GM19025 (cell line): ENCODE measurements around the gene FOXA2.
"Not testable (repeated sequence)": the region's sequence is repeated elsewhere in the genome, so short reads cannot be mapped to it uniquely, and the experiment has no call there.

Source experiments
- ATAC-seq: cut with Tn5 transposase; IDR thresholded peaks from one replicate; pipeline ENCODE4 v1.9.1; 2021; ENCODE audit warnings: mild to moderate bottlenecking, low read depth, moderate library complexity; ENCODE audit not compliant: unreplicated experiment

Gene FOXA2

DNA sequence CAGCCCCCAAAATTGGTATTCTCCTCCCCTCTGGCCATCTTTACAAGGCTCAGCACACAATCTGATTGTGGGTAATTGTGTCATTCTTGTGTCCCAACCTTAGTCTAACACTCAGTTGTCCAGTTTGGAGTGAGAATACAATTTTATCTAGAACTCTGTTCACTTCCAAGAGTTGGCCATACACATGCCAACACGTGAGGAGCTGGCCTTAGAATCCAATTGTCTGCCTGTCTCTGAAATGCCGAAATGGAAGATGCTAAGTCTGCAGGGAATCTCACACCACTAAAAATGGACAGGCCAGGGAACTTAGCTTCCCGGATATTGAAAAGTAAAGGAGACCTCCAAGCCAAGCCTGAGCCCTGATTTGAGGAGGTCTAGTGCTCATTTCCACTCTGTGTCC is 12.3 kb downstream of the FOXA2 start:
- no peak for ATAC-seq

GRCh38 chr20:22569353-22569752 is 15.0 kb downstream of the FOXA2 start:
- ATAC-seq: no peak

GRCh38 chr20:22568872-22569344 is 15.5 kb downstream of the FOXA2 start:
- no peak for ATAC-seq

GRCh38 chr20:22567944-22568871 is 16.2 kb downstream of the FOXA2 start:
- ATAC-seq: no peak

DNA sequence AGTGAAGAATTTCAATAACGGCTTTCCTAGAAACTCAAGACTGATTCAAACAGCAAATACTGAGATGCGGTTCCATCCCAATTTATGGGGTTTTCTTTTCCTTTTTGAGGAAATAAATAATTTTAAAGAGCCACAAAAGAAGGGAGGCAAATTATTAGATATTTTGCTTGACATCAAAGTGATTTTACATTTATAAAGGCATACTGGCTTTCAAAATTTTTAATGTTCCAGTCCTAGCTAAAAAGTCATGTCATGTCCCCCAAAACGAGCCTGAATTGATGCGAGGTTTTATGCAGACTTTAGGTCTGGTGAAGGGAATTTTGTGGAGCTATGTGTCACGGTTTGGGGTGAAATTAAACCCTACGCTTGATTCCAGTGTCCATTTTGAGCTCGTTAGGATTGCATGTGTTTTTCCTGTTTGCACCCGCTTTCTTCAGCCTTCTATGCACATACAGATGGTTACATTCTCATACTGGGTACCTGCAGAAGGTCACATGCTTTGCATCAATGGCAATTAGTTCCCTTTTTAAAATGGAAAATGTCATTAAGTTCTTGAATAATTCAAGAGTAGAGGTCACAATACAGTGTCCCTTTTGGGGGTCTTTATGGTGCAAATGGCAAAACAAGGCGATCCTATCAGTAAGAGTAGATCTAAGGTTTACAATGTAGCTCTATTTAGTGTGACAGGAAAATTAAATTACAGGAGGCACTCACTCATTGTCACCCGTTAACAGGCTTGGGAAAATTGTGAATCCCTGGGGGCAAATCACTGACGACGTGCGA is 17.3 kb downstream of the FOXA2 start:
- ATAC-seq: no peak

- ATAC-seq: no peak
Measured at GRCh38 chr20:22563062-22563965, 21.1 kb downstream of the FOXA2 start.

DNA sequence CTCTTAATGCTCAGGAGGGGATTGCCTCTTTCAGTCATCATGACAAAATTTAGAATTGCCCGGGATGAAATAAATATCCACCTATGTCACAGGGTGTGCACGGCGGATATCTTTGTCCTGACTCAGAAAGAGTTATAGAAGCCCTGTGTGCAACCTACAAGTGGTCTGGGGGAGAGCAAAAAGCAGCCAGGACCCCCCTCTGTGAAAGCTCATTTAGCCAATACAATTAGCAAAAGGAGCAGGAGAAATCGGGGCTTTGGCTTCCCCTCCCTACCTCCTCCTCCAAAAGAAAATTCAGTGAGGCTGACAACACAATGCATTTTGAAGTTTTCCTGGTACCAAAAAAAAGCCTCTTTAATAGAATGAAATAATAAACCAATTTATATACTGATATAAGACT is 21.8 kb downstream of the FOXA2 start:
- no peak for ATAC-seq

GRCh38 chr20:22561965-22562577 is 22.3 kb downstream of the FOXA2 start:
- no peak for ATAC-seq

DNA sequence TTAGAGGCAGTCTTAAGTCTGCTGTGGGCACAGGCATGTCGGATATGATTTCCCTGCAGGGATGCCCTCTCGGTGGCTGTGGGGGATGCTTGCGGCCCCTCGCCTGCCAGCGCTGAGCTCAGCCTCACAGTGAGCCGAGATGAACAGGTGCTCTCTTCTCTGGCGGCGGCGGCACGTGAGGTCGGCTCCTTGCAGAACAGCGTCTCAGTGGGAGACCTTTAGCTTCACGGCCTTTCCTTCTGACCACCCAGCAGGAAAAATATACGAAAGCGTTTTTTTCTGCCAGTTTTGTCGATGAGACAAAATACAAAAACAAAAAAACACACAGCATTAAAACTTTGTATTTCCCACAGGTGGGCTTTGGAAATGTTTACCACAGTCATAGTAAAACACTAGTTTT is 23.6 kb downstream of the FOXA2 start:
- no peak for ATAC-seq

DNA sequence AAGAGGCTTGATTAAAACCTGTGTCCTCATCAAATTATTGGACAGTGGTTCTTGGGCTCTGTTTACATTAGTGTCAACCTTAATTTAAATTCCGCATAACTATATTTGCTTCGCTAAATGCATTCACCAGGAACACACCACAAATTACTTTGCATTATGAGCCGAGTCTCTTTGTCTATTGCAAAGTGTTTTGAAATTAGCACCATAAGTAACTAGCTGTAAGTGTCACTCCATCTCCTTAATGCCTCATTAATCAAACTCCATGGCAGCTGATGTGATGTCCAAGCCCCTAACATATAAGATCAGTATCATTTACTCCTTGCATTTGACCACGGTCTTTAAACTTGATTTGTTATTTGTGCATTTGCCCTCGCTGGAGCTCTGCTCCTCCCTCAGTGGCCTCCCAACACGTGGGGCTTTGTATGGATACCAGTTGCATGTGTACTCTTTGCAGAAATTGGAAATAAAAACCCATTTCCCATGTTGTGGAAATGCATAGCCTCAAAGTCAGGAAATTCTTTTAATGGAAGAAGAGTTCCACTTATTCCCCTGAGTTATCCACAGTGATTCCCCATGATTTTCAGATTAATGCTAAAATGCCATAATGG is 24.6 kb downstream of the FOXA2 start:
- no peak for ATAC-seq

- ATAC-seq: no peak
Measured at GRCh38 chr20:22557403-22558276, 26.7 kb downstream of the FOXA2 start.

DNA sequence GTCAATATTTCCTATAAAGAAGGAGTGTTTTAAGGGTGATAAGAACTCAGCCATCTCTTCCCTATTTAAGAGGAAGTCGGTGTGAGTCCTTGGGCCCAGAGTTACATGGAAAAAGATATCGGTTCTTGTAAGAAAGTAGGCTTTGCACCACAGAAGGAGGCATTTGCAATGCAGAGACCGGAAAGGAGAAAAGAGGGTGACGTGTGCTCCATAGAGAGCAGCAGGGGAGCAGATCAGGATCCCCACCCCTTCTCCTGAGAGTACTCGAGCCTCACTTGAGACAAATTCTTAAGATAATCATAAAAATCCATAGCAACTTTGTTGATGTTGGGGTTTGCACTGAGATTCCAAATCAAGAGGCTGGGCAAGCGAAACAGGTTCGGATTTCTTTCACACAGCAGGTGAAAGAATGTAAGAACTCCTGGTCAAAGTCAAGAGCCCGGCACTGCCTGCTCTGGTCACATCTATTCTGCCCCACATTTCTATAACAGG is 27.8 kb downstream of the FOXA2 start:
- ATAC-seq: no peak

GRCh38 chr20:22555791-22556564 is 28.4 kb downstream of the FOXA2 start:
- no peak for ATAC-seq

- ATAC-seq: no peak
Measured at GRCh38 chr20:22554391-22554790, 30.0 kb downstream of the FOXA2 start.

- not testable (repeated sequence) for ATAC-seq
Measured at GRCh38 chr20:22550514-22550913, 33.9 kb downstream of the FOXA2 start.

GRCh38 chr20:22548040-22548439 is 36.3 kb downstream of the FOXA2 start:
- no peak for ATAC-seq

GRCh38 chr20:22546344-22546743 is 38.0 kb downstream of the FOXA2 start:
- no peak for ATAC-seq

DNA sequence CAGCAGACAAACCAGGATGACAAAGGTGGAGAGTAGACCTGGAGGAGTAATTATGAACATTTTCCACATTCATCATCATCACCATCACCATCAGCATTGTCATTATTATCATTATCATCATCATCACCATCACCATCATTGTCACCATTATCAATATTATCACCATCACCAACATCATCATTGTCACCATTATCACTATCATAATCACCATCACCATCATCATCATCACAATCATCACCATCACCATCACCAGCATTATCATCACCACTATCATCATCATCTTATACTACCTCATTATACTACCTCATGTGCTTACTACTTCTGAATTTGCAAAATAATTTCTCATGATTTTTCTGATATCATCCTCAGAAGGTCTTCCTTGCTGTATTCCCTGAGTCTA is 39.3 kb downstream of the FOXA2 start:
- ATAC-seq: no peak
